ENCODE data around the gene PHF11. TPM values are rescaled to one million over a fixed set of nuclear protein-coding genes. Genes with fewer than 3 reads are reported as not detected.

Gene PHF11
- total RNA-seq, 3 donors from 2014 or later = 33.8 to 56.5 (median 52.1) TPM

DNA sequence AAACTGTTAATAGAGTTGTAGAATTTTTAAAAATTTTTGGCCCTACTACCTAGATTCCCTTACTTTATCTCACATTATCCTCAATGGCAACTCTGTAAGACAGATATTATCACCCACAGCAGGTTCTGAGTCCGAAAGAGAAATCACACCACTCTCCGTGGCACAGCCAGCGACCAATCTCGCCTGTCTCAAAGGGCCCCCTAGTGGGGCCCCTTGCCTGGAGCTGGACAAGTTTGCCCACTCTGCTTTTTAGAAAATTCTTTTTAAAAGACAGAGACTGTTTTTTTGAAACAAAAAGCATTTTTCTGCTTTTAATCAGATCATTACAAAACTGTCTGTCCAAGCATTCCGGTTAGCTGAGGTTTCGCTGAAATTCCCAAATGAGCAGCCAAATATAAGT is 21.7 kb downstream of the PHF11 start:
- H3K36me3 ChIP-seq = peaks cover 4% of the 10 kb centered on the region
- no peaks in the 10 kb centered on the region for H3K9me3 ChIP-seq
- TF ChIP-seq POLR2AphosphoS5 (IDR thresholded peaks at IDR 0.05) (no peak), POLR2A (IDR thresholded peaks at IDR 0.05) (no peak)
- TF ChIP-seq, protein P1, sequence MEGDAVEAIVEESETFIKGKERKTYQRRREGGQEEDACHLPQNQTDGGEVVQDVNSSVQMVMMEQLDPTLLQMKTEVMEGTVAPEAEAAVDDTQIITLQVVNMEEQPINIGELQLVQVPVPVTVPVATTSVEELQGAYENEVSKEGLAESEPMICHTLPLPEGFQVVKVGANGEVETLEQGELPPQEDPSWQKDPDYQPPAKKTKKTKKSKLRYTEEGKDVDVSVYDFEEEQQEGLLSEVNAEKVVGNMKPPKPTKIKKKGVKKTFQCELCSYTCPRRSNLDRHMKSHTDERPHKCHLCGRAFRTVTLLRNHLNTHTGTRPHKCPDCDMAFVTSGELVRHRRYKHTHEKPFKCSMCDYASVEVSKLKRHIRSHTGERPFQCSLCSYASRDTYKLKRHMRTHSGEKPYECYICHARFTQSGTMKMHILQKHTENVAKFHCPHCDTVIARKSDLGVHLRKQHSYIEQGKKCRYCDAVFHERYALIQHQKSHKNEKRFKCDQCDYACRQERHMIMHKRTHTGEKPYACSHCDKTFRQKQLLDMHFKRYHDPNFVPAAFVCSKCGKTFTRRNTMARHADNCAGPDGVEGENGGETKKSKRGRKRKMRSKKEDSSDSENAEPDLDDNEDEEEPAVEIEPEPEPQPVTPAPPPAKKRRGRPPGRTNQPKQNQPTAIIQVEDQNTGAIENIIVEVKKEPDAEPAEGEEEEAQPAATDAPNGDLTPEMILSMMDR (IDR thresholded peaks at IDR 0.05) = no peak
- no peaks in the 10 kb centered on the region for H3K27me3 ChIP-seq
- H3K27ac ChIP-seq = no peak overlapping the region
- DNase-seq (ENCODE audit: low spot score in 2 of 2) = no peak
- no peaks in the 10 kb centered on the region for H3K4me1 ChIP-seq
- H3K4me3 ChIP-seq = no peak overlapping the region
- intact Hi-C loops (cut with DNase I; ENCODE audit: low total_unique reads) = no loop called here

- TF ChIP-seq POLR2AphosphoS5 (IDR thresholded peaks at IDR 0.05) = no peak
- TF ChIP-seq, protein P1 (IDR thresholded peaks at IDR 0.05) = no peak
- no peak for TF ChIP-seq POLR2A (IDR thresholded peaks at IDR 0.05)
Measured at GRCh38 chr13:49521224-49521623, 25.5 kb downstream of the PHF11 start.

DNA sequence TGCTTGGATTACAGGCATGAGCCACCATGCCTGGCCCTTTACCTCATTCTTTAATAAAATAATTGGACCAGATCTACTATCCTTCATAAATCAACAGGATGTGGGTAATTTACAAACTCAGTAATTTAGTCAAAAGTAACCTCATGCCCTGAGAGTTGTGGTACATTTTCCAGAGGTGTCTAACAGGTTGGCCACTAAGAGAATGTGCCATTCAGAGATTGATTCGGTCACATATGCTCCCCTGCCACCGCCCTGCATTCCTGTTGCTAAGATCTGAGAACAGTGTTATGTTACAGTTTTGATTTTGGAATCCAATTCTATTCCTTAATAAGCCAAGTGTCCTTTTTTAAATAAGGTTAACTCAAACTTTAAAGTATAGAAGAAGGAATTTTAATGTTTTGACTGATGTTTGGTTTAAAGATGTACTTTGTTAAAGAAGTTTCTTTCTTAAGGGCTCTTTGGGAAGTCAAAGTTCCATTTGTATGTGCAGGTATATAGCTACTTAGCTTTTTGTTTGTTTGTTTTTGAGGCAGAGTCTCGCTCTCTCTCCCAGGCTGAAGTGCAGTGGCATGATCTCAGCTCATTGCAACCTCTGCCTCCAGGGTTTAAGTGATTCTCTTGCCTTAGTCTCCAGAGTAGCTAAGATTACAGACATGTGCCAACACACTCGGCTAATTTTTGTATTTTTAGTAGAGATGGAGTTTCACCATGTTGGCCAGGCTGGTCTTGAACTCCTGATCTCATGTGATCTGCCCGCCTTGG is 29.2 kb downstream of the PHF11 start:
- H3K4me1 ChIP-seq = no peaks in the 10 kb centered on the region
- intact Hi-C loops (cut with DNase I; ENCODE audit: low total_unique reads) = no loop called here
- no peaks in the 10 kb centered on the region for H3K27me3 ChIP-seq
- H3K27ac ChIP-seq = no peak overlapping the region
- no peaks in the 10 kb centered on the region for H3K9me3 ChIP-seq
- no peak for DNase-seq (ENCODE audit: low spot score in 2 of 2)
- TF ChIP-seq POLR2A (IDR thresholded peaks at IDR 0.05) (no peak), POLR2AphosphoS5 (IDR thresholded peaks at IDR 0.05) (no peak)
- TF ChIP-seq, protein P1 (IDR thresholded peaks at IDR 0.05) = no peak
- no peak overlapping the region for H3K4me3 ChIP-seq
- H3K36me3 ChIP-seq = peaks cover 4% of the 10 kb centered on the region

More at GRCh38 chr13:49521224-49521623, 25.5 kb downstream of the PHF11 start:
- Histone ChIP-seq H3K36me3 (peaks cover 4% of the 10 kb centered on the region), H3K27me3 (no peaks in the 10 kb centered on the region), H3K9me3 (no peaks in the 10 kb centered on the region), H3K27ac (no peak overlapping the region), H3K4me1 (no peaks in the 10 kb centered on the region), H3K4me3 (no peak overlapping the region)
- no peak for DNase-seq (ENCODE audit: low spot score in 2 of 2)
- intact Hi-C loops (cut with DNase I; ENCODE audit: low total_unique reads) = no loop called here

DNA sequence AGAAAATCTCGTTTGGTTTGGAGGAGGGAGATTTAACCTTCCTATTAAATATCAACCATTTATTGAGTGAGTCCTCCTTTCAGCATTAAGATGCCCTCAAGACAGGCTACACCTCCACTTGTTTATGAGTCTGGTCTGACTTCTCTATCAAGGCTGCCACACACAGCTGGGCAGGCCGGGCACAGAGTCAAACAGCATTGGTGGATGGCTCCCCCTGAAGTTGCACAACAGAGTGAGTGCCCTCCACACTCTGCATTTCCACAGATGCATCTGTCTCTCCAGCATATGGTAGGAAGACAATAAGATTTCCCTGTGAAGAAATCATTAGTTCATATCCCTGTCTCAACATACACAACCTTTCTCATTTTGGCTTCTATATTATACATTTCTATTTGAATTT is 31.4 kb downstream of the PHF11 start:
- intact Hi-C loops (cut with DNase I; ENCODE audit: low total_unique reads) = no loop called here
- TF ChIP-seq POLR2A (IDR thresholded peaks at IDR 0.05) (no peak), POLR2AphosphoS5 (IDR thresholded peaks at IDR 0.05) (no peak)
- TF ChIP-seq, protein P1 (IDR thresholded peaks at IDR 0.05) = no peak
- no peaks in the 10 kb centered on the region for H3K36me3 ChIP-seq
- no peak overlapping the region for H3K27ac ChIP-seq
- no peaks in the 10 kb centered on the region for H3K27me3 ChIP-seq
- no peak overlapping the region for H3K4me3 ChIP-seq
- no peaks in the 10 kb centered on the region for H3K9me3 ChIP-seq
- DNase-seq (ENCODE audit: low spot score in 2 of 2) = no peak
- no peaks in the 10 kb centered on the region for H3K4me1 ChIP-seq

- Histone ChIP-seq H3K36me3 (no peaks in the 10 kb centered on the region), H3K27ac (no peak overlapping the region)
- intact Hi-C loops (cut with DNase I; ENCODE audit: low total_unique reads) = no loop called here
Measured at GRCh38 chr13:49528161-49528560, 32.4 kb downstream of the PHF11 start.

More at GRCh38 chr13:49528161-49528560, 32.4 kb downstream of the PHF11 start:
- no peaks in the 10 kb centered on the region for H3K4me1 ChIP-seq
- H3K27me3 ChIP-seq = no peaks in the 10 kb centered on the region
- H3K9me3 ChIP-seq = no peaks in the 10 kb centered on the region
- no peak for DNase-seq (ENCODE audit: low spot score in 2 of 2)
- H3K4me3 ChIP-seq = no peak overlapping the region
- TF ChIP-seq, protein P1 (IDR thresholded peaks at IDR 0.05) = no peak
- TF ChIP-seq POLR2AphosphoS5 (IDR thresholded peaks at IDR 0.05) (no peak), POLR2A (IDR thresholded peaks at IDR 0.05) (no peak)
